GM18498 (cell line): Measurements from ENCODE around the gene CHRNB1.

Source experiments
- ATAC-seq: cut with Tn5 transposase; IDR thresholded peaks from one replicate; pipeline ENCODE4 v1.9.1; 2021; ENCODE audit warnings: mild to moderate bottlenecking, moderate library complexity; ENCODE audit not compliant: unreplicated experiment

Gene CHRNB1

DNA sequence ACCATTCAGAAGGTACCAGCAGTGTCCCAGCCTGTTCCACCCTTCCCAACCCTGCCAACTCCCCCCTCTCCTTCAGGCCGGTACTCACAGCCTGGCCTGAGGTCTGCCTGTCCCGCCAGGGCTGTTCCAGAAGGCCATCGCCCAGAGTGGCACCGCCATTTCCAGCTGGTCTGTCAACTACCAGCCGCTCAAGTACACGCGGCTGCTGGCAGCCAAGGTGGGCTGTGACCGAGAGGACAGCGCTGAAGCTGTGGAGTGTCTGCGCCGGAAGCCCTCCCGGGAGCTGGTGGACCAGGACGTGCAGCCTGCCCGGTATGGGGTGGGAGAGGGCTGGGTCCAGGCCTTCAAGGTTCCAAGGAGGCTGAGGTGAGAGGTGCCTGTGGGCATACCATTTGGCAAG lies 30.0 kb upstream of the CHRNB1 start:
- no peak for ATAC-seq

DNA sequence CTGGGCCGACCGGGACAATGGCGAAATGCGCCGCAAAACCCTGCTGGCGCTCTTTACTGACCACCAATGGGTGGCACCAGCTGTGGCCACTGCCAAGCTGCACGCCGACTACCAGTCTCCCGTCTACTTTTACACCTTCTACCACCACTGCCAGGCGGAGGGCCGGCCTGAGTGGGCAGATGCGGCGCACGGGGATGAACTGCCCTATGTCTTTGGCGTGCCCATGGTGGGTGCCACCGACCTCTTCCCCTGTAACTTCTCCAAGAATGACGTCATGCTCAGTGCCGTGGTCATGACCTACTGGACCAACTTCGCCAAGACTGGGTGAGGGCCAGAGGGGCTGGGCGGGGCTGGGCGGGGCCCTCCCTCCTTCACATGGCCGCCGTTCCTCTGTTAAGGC lies 29.1 kb upstream of the CHRNB1 start:
- no peak for ATAC-seq

DNA sequence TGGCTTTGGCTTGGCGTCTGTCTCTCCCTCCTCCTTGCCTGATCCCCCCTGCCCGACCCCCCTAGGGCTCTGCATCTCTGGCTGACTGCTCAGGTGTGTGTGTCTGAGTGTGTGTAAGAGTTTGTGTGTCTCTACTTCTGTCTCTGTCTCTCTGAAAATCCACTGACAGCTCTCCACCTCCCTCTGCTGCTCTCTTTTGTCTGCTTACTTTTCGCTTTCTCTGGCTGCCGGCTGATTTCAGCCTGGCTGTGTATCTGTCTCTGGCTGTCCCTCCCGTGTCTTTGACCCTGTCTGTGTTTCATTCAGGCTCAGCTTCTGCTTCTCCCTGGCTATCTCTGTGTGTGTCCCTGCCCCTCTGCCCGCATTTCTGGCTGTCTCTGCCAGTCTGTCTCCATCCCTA lies 28.5 kb upstream of the CHRNB1 start:
- ATAC-seq = no peak

DNA sequence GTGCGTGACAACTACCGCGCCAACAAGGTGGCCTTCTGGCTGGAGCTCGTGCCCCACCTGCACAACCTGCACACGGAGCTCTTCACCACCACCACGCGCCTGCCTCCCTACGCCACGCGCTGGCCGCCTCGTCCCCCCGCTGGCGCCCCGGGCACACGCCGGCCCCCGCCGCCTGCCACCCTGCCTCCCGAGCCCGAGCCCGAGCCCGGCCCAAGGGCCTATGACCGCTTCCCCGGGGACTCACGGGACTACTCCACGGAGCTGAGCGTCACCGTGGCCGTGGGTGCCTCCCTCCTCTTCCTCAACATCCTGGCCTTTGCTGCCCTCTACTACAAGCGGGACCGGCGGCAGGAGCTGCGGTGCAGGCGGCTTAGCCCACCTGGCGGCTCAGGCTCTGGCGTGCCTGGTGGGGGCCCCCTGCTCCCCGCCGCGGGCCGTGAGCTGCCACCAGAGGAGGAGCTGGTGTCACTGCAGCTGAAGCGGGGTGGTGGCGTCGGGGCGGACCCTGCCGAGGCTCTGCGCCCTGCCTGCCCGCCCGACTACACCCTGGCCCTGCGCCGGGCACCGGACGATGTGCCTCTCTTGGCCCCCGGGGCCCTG lies 27.7 kb upstream of the CHRNB1 start:
- ATAC-seq = no peak

DNA sequence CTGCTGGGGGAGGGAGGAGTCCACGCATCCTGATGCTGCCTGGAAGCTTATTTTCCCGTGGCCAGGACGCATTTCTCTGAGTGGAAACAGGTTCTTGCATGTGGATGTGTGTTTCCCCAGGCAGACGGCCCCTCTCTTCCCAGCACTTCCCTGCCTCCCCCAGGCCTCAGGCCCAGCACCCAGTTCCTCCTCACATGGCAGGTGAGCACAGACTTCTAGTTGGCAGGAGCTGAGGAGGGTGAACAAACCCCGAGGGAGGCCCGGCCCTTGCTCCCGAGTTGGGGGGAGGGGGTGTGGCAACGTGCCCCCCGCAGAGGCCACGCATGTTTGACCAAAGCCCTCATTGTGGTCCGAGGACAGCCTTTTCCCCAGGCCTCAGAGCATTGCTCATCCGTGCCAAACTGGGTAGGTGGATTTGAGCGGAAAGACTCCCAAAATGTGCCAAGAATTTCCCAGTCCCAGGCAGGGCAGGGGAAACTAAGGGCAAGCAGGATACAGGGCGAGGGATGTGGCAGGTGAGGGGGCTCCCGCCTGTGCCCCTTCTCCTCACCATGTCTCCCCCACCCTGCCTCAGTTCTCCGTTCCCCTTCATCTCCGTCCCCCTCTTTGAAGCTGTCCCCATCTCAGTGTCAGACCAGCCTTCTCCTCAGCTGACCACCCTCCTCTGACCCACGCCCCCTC lies 26.2 kb upstream of the CHRNB1 start:
- ATAC-seq = no peak

DNA sequence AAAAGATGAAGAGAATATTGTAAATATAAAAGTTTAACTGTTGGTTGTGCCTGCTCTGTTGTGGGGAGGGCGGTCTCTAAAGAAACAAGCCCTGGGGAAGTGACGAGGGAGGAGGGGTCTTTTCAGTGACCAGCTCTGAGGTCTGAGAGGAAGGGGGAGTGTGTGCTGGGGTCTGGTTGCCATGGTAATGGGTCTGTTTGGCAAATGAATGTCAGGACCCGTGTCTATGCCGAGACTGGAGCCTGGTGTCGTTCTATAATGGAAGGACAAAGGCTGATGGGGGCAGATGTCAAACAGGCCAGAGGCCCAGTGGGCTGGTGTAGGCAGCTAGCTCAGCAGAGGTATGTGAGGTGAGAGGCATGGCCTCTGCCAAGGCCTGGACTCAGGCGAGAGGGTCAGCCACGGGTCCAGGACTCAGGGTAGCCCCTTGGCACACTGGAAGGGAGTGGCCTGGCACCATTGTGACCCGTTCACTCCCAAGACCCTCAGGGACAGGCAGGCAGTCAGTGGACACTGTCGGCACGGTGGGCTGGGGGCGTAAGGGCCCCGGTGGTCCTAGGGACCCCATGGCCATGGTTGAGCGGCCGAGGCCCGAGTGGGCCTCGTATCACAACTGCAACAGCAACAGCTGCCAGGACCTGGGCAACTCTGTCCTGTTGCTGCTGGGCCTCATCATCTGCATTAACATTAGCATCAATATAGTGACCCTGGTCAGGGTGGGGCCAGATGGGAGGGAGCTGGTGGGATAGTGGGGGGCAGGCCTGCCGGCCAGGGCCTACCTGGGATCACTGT lies 24.8 kb upstream of the CHRNB1 start, which contains the start of gene SPEM1:
SPEM1 (plus strand) TSS at position 506 of the 792 bp plus-strand sequence; CDS start at position 567, 61 bp downstream.
- no peak for ATAC-seq

DNA sequence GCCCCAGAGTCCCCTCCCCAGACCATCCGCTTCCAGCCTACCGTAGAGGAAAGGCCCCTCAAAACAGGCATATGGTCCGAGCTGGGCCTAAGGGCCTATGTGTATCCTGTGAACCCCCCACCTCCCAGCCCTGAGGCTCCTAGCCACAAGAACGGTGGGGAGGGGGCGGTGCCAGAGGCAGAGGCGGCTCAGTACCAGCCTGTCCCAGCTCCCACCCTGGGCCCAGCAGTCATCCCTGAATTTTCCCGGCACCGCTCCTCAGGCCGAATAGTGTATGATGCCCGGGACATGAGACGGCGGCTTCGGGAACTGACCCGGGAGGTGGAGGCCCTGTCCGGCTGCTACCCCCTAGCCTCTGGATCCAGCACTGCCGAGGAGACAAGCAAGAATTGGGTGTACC lies 23.7 kb upstream of the CHRNB1 start:
- no peak for ATAC-seq

DNA sequence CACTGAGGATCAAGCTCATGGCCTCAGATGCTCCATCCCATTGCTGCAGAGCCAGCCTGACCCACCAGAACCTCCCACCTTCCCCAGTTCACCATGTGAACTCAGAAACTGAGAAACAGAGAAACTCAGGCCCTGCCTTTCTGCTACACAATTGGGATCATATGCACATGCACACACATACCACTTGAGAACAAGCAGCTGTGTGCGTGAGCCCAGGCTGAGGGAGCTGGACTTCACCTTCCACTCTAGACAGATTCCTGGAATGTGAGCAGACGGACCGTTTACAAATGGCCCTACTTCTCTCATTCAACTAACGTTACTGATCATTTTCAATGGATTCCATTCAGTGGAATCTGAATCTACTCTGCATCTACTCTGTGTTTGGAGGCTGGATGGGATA lies 21.2 kb upstream of the CHRNB1 start:
- ATAC-seq = no peak

DNA sequence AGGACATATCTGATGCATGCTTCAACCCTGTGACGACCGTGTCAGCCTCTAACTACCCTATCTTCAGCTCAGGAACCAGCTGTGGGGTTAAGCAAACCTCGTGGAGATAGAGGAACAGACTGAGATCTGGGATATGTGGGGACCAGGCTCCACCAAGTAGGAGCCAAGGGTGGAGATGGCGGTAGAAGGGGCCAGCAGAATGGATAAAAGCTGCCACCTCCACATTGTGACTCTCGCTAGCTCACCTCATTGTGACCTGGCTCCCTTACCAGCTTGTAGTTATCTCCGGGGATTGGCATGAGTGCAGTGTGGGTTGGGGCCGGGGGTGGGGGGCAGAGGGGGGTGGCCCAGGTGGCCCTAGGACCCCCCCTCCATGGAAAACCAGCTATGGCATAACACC lies 19.5 kb upstream of the CHRNB1 start, which contains the start of gene SPEM2:
SPEM2 (plus strand) TSS at position 301 of the 400 bp plus-strand sequence; CDS start at position 374, 73 bp downstream.
- ATAC-seq = no peak

DNA sequence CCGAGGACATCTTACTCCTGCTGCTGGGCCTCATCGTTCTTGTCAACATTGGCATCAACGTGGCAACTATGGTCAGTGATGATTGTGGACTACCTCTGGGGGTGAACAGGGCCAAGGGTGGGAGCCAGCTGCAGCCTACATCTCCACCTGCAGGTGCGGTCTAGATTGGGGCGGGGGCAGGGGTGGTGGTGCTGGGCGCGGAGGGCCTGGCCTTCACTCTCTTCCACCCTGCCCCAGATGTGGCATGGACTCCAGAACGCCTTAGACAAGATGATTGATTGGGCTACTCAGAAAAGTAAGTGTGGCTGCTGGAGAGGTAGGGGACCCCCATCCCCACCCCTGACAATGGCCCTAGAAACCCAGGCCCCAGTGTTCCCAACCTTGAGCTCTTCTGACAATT lies 19.1 kb upstream of the CHRNB1 start:
- ATAC-seq = no peak

DNA sequence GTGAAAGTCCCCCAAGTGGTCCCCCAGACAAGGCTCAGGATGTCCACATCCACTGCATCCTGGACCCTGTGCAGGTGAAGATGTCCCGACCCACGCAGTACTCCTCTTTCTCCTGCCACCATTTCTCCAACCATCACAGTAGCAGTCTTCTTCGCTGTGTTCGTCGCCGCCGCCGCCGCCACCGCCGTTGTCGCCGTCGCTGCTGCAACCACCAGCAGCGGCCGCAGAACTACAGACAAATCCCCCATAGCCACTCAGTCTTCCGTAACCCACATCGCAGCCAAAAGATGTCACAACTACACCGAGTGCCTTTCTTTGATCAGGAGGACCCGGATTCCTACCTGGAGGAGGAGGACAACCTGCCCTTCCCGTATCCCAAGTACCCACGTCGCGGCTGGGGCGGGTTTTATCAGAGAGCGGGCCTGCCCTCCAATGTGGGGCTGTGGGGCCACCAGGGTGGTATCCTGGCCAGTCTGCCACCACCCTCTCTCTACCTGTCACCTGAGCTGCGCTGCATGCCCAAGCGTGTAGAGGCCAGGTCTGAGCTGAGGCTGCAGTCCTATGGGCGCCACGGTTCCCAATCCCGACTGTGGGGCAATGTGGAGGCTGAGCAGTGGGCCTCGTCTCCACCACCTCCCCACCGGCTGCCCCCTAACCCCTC lies 18.5 kb upstream of the CHRNB1 start:
- no peak for ATAC-seq

DNA sequence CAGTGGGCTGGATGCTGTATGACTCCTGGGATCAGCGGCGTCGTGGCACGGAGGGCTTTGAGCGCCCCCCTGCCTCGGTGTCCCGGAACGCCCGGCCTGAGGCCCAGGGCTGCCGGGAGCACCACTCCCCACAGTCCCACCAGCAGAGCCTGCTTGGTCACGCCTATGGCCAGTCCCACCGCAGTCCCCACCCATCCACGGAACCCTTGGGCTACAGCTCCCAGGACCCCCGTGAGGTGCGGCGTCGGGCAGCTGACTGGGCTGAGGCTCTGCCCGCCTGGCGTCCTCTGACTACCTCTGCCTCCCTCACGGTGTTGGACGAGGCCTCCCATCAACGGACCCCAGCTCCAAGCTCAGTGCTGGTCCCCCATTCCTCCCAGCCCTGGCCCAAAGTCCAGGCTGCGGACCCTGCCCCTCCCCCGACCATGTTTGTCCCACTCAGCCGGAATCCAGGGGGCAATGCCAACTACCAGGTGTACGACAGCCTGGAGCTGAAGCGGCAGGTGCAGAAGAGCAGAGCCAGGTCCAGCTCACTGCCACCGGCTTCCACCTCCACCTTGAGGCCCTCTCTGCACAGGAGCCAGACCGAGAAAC lies 17.9 kb upstream of the CHRNB1 start:
- ATAC-seq = no peak

DNA sequence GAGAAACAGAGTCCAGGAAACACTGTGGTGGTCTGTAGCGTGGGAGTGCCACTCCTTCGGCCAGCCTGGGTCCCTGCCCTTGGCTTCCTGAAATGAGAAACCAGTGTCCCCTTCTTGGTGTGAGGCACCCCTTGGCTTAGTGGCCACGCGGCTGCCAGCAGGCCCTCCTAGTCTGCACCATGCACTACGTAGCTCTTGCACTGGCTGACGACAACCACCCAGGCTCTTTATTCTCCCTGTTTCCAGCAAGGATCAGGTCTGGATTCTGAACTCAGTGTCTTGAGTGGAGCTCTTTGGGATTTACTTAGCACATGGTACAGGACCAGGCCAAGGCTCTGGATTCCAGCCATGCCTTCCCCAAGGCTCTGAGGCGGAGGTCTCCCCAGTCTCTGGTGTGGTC lies 17.3 kb upstream of the CHRNB1 start:
- no peak for ATAC-seq

DNA sequence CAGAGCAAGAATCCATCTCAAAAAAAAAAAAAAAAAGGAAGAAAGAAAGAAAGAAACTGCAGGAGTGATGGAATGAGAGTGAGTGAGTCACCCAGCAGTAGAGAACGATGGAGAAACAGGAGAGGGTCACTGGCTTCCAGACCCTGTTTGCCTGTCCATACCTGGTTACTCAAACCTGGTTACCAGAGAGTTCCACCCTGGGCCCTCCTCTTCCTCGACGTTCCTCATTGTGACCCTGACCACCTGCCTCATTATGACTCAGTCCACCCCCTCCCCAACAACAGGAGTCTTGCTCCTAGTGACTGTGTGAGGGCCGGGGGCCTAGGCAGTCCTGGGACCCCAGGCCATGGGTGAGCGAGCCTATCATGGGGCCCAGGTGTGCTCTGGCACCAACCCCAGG lies 16.3 kb upstream of the CHRNB1 start, which contains the start of gene SPEM3:
SPEM3 (plus strand) TSS at position 301 of the 400 bp plus-strand sequence; CDS start at position 347, 46 bp downstream.
- ATAC-seq = no peak

DNA sequence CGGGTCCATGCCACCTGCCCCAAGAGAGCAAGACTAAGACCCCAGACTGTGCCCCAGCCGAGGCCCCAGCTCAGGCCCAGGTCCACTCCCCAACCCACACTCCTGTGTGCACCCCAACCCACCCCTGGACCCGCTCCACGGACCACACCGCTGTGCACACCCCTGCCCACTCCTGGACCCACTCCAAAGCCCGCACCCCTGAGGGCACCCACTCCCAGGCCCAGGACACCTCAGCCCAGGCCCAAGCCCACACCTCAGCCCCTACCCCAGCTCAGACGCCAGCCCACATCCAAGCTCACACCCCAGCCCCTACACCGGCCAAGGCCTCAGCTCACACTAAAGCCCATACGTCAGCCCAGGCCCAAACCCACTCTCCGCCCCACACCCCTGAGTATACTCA lies 15.1 kb upstream of the CHRNB1 start:
- no peak for ATAC-seq

DNA sequence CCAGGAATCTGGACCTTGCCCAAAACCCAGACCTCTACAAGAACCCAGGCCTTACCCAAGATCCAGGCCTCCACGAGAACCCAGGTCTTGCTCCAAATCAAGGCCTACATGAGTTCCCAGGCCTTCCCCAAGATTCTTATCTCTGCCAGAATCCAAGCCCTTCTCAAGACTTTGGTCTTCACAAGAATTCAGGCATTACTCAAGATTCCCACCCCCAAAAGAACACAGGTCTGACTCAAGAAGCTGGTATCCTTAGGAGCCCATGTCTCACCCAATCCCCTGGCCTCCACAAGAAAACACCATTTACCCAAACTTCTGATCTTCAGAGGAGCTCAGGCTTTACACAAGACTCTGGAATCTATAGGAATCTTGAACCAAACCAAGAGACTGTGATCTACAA lies 13.6 kb upstream of the CHRNB1 start:
- no peak for ATAC-seq

DNA sequence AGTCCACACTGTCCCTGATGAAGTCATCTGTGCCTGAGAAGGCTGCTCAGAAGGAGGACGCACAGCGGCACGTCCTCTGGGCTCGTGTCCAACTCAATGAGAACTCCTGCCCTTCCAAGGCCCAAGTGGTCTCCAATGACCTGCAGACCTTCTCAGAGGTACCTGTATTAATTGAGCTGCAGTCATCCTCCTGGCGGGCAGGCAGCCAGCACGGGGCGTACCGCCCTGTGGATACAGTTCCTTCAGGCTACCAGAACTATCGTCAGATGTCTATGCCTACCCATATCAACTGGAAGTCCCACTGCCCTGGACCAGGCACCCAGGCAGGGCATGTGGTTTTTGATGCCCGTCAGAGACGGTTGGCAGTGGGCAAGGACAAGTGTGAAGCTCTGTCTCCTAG lies 12.6 kb upstream of the CHRNB1 start:
- no peak for ATAC-seq

DNA sequence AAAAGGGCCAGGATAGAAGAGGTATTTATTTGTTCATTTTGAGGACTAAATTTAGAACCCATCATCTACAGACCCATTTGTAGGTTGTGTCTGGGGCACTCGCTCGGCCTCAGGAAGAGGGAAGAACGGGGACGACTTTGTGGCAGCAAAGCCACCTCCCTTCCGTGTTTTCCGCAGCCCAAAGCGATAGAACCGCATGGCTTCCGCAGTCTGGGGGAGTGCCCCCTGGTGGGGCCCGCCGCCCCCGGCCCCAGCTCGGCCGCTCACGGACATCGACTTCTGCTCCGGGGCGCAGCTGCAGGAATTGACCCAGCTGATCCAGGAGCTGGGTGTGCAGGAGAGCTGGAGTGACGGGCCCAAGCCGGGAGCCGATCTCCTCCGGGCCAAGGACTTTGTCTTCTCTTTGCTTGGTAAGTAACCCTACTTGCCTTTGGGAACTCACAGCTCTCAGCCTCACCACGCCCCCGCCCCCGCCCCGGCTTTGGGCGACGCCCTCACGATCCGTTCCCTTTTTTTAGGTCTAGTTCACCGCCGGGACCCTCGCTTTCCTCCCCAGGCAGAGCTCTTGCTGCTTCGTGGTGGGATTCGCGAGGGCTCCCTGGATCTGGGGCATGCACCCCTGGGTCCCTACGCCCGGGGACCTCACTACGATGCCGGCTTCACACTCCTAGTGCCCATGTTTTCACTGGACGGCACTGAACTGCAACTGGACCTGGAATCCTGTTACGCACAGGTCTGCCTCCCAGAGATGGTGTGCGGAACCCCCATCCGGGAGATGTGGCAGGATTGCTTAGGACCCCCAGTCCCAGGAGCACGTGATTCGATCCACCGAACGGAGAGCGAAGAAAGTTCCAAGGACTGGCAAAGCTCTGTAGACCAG lies 8.9 kb upstream of the CHRNB1 start:
- peak; percentile 15 for ATAC-seq

DNA sequence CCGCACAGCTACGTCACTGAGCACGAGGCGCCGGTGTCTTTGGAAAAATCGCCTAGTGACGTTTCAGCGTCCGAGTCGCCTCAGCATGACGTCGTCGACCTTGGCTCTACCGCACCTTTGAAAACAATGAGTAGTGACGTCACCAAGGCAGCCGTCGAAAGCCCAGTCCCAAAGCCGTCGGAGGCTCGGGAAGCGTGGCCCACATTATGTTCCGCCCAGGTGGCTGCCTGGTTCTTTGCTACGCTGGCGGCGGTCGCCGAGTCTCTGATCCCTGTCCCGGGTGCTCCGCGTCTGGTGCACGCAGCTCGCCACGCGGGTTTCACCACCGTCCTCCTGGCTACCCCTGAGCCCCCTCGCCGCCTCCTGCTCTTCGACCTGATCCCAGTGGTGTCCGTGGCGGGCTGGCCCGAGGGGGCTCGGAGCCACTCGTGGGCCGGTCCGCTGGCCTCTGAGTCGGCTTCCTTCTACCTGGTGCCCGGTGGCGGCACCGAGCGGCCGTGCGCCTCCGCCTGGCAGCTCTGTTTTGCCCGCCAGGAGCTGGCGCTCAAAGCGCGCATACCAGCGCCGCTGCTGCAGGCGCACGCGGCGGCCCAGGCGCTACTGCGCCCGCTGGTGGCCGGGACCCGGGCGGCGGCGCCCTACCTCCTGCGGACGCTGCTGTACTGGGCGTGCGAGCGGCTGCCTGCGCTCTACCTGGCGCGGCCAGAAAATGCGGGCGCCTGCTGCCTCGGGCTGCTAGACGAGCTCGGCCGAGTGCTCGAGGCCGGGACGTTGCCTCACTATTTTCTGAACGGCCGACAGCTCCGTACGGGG lies 8.1 kb upstream of the CHRNB1 start:
- ATAC-seq = no peak
